IMR-90 (cell line): Measurements from ENCODE around the gene CCDC175. TPM values are rescaled to one million over a fixed set of nuclear protein-coding genes. Genes with fewer than 3 reads are reported as not detected.

ENCODE experiments used
- ATAC-seq: fragments of 200-7000 bp; cut with Tn5 transposase; 2 replicates; pipeline ENCODE4 v1.9.1; 2020; ENCODE audit warnings: low read depth, mild to moderate bottlenecking, moderate library complexity
- BruUV-seq: library from RNA; stranded (reverse); fragments of 400-500 nt; replicated peaks from 2 replicates; lab custom pipeline; 2021; lab: Mats Ljungman, UMichigan
- CTCF ChIA-PET: fragments of 300-600 bp; formaldehyde crosslinking; extraction: SDS; loops from one replicate; lab custom pipeline; 2021; ENCODE audit warnings: antibody characterized with exemption; lab: Yijun Ruan, JAX
- POLR2A ChIA-PET: fragments of 300-600 bp; sonication (Branson Sonifier 250); formaldehyde crosslinking; loops from one replicate; lab custom pipeline; 2022; ENCODE audit warnings: antibody characterized with exemption; ENCODE audit not compliant: unreplicated experiment; lab: Charles Lee
- DNase-seq: peaks from one replicate; pipeline ENCODE4 v3.0.0; 2013
- H2AFZ ChIP-seq: replicated peaks from 2 replicates; pipeline ENCODE3; 2013; ENCODE audit warnings: low read length, mild to moderate bottlenecking; ENCODE audit not compliant: poor library complexity
- H2AK5ac ChIP-seq: 2 replicates; pipeline ENCODE4 v1.6.1; 2013; ENCODE audit warnings: low read depth, low read length, inconsistent platforms
- H2AK9ac ChIP-seq: replicated peaks from 2 replicates; pipeline ENCODE3; 2013; ENCODE audit warnings: mild to moderate bottlenecking, low read depth, low read length, moderate library complexity; ENCODE audit not compliant: poor library complexity
- H2BK120ac ChIP-seq: 2 replicates; pipeline ENCODE4 v1.6.1; 2013; ENCODE audit warnings: low read depth, low read length, inconsistent platforms
- H2BK15ac ChIP-seq: 3 replicates; pipeline ENCODE4 v1.6.1; 2013; ENCODE audit warnings: low read depth, low read length, inconsistent platforms
- H2BK20ac ChIP-seq: 2 replicates; pipeline ENCODE4 v1.6.1; 2013; ENCODE audit warnings: low read depth, mild to moderate bottlenecking, inconsistent platforms, low read length, moderate library complexity
- H2BK5ac ChIP-seq: 2 replicates; pipeline ENCODE4 v1.6.1; 2013; ENCODE audit warnings: mild to moderate bottlenecking, low read depth, low read length, inconsistent platforms; ENCODE audit not compliant: poor library complexity, severe bottlenecking
- H3K14ac ChIP-seq: replicated peaks from 2 replicates; pipeline ENCODE4 v1.6.1; 2013; ENCODE audit warnings: low read depth, low read length, inconsistent platforms
- H3K18ac ChIP-seq: 2 replicates; pipeline ENCODE4 v1.6.1; 2013; ENCODE audit warnings: low read depth, low read length, control low read depth
- H3K23ac ChIP-seq: 2 replicates; pipeline ENCODE4 v1.6.1; 2013; ENCODE audit warnings: low read depth, low read length, inconsistent platforms
- H3K27ac ChIP-seq: 2 replicates; pipeline ENCODE4 v1.5.1; 2013; ENCODE audit warnings: mild to moderate bottlenecking, control low read depth, low read length; ENCODE audit not compliant: insufficient read depth
- H3K27me3 ChIP-seq: 2 replicates; pipeline ENCODE4 v1.6.1; 2013; ENCODE audit warnings: low read length; ENCODE audit not compliant: control insufficient read depth, insufficient read depth
- H3K36me3 ChIP-seq: 2 replicates; pipeline ENCODE4 v1.6.1; 2013; ENCODE audit warnings: low read length, mixed read lengths; ENCODE audit not compliant: control insufficient read depth, insufficient read depth
- H3K4ac ChIP-seq: 2 replicates; pipeline ENCODE4 v1.6.1; 2013; ENCODE audit warnings: low read depth, low read length, inconsistent platforms
- H3K4me1 ChIP-seq: 2 replicates; pipeline ENCODE4 v1.6.1; 2013; ENCODE audit warnings: low read length, mixed read lengths; ENCODE audit not compliant: control insufficient read depth, insufficient read depth
- H3K4me2 ChIP-seq: 2 replicates; pipeline ENCODE4 v1.6.1; 2013; ENCODE audit warnings: low read depth, mild to moderate bottlenecking, control low read depth, low read length, moderate library complexity
- H3K4me3 ChIP-seq: 2 replicates; pipeline ENCODE4 v1.5.1; 2013; ENCODE audit warnings: low read depth, mild to moderate bottlenecking, control low read depth, low read length, moderate library complexity; ENCODE audit not compliant: insufficient read depth
- H3K56ac ChIP-seq: 2 replicates; pipeline ENCODE4 v1.6.1; 2013; ENCODE audit warnings: low read length, inconsistent platforms; ENCODE audit not compliant: insufficient read depth; ENCODE audit errors: extremely low read depth
- H3K79me1 ChIP-seq, 2 experiments: 2 replicates each; pipeline ENCODE4 v1.6.1; 2013; ENCODE audit warnings: low read length in 2 of 2, inconsistent platforms in 1 of 2, low read depth in 1 of 2
- H3K9ac ChIP-seq: 2 replicates; pipeline ENCODE4 v1.6.1; 2013; ENCODE audit warnings: low read depth, low read length, control low read depth
- H3K9me1 ChIP-seq: 2 replicates; pipeline ENCODE4 v1.6.1; 2013; ENCODE audit warnings: low read length, inconsistent platforms; ENCODE audit not compliant: insufficient read depth
- H3K9me3 ChIP-seq: 2 replicates; pipeline ENCODE4 v1.6.1; 2013; ENCODE audit warnings: low read length; ENCODE audit not compliant: control insufficient read depth, insufficient read depth
- H4K20me1 ChIP-seq: 2 replicates; pipeline ENCODE4 v1.6.1; 2013; ENCODE audit warnings: low read length, inconsistent platforms; ENCODE audit not compliant: insufficient read depth
- H4K5ac ChIP-seq: 2 replicates; pipeline ENCODE4 v1.6.1; 2013; ENCODE audit warnings: mild to moderate bottlenecking, low read depth, low read length, control low read depth
- H4K8ac ChIP-seq, 2 experiments: 2 replicates each; pipeline ENCODE4 v1.6.1; 2013; ENCODE audit warnings: low read depth in 2 of 2, low read length in 2 of 2, control low read depth in 1 of 2, inconsistent platforms in 1 of 2
- H4K91ac ChIP-seq: 2 replicates; pipeline ENCODE4 v1.6.1; 2013; ENCODE audit warnings: low read depth, low read length, inconsistent platforms; ENCODE audit not compliant: insufficient read depth
- MAZ ChIP-seq: IDR thresholded peaks from 2 replicates; pipeline ENCODE4 v1.6.1; 2012; ENCODE audit warnings: low read depth, mild to moderate bottlenecking, low read length, improper control_type of control experiment, moderate library complexity, borderline replicate concordance
- MXI1 ChIP-seq: IDR thresholded peaks from 2 replicates; pipeline ENCODE4 v1.6.1; 2012; ENCODE audit warnings: low read depth, mild to moderate bottlenecking, low read length, moderate library complexity, borderline replicate concordance
- POLR2A ChIP-seq: IDR thresholded peaks from 2 replicates; pipeline ENCODE4 v1.6.1; 2012; ENCODE audit warnings: mild to moderate bottlenecking, low read depth, low read length
- RFX5 ChIP-seq: IDR thresholded peaks from 2 replicates; pipeline ENCODE4 v1.8.0; 2012; ENCODE audit warnings: low read depth, mild to moderate bottlenecking, low read length, moderate library complexity
- WGBS, 2 experiments: methylation state at CpG; one replicate each; pipeline versions ENCODE4 v1.1.5 to v1.1.7; 2013; ENCODE audit warnings: missing lambda C conversion rate in 2 of 2; ENCODE audit not compliant: insufficient read length in 1 of 2; ENCODE audit errors: extremely low coverage in 2 of 2; 5-methylcytosine and 5-hydroxymethylcytosine counted together
- dilution Hi-C: fragments of 300-500 bp; cut with HindIII; formaldehyde crosslinking; loops from one replicate; pipeline ENCODE4 v1.14.3; 2018; ENCODE audit warnings: low sequenced_read_pairs; ENCODE audit not compliant: unreplicated experiment
- in situ Hi-C: fragments of 300-500 bp; cut with MboI; formaldehyde crosslinking; loops from 3 replicates; pipeline ENCODE4 v1.14.3; 2019; ENCODE audit warnings: low sequenced_read_pairs, inconsistent platforms, mixed read lengths
- intact Hi-C: fragments of 100-400 bp; cut with micrococcal nuclease; formaldehyde crosslinking; loops from 2 replicates; pipeline ENCODE4 v1.10.0; 2022
- polyA plus RNA-seq, 3 experiments: library from polyadenylated mRNA; depleted of rRNA; stranded (reverse); fragments of >200 nt; gene quantifications; 2 replicates each; pipeline ENCODE4 v1.2.3, GENCODE V29; 2012; ENCODE audit warnings: low replicate concordance in 1 of 3
- total RNA-seq: library from RNA; depleted of rRNA; stranded (reverse); fragments of >200 nt; gene quantifications from 2 replicates; pipeline ENCODE4 v1.2.3, GENCODE V29; 2012

CCDC175 gene
- total and polyA plus RNA-seq, 2 of the 4 experiments (the other 2 are of a cell fraction): not detected

- H3K56ac ChIP-seq: no peak overlapping the region
- H3K36me3 ChIP-seq: no peaks in the 10 kb centered on the region
- no peak overlapping the region for H4K5ac ChIP-seq
- no peak overlapping the region for H2AK9ac ChIP-seq
- H3K9me3 ChIP-seq: no peaks in the 10 kb centered on the region
- H3K9ac ChIP-seq: no peak overlapping the region
- no peaks in the 10 kb centered on the region for H3K9me1 ChIP-seq
- H3K79me1 ChIP-seq: no peaks in the 10 kb centered on the region
- H2AFZ ChIP-seq: no peak overlapping the region
- no peak overlapping the region for H3K4me2 ChIP-seq
- H4K8ac ChIP-seq: no peak overlapping the region
- no peaks in the 10 kb centered on the region; the same call in 1 of the 2 replicates for H3K27me3 ChIP-seq
- no peaks in the 10 kb centered on the region for H3K4me1 ChIP-seq
- no peak overlapping the region for H3K4ac ChIP-seq
- no peak overlapping the region for H3K18ac ChIP-seq
- TF ChIP-seq MXI1: no peak
- no peak for TF ChIP-seq RFX5
- no peak for TF ChIP-seq POLR2A
- no peak for TF ChIP-seq MAZ
- no CpG with 5 or more reads among the region's 2 CpGs for WGBS, 2 experiments
- no peak for ATAC-seq
- ChIA-PET CTCF (interaction anchor here (0.6 kb wide), 1 partner anchor 150 kb away, joined by 3 read pairs; no protein-coding TSS in a partner anchor), POLR2A (no interaction called here)
- intact Hi-C loops: no loop called here
- in situ Hi-C loops: no loop called here
- no peak overlapping the region for H2AK5ac ChIP-seq
- H2BK5ac ChIP-seq: no peak overlapping the region
- dilution Hi-C loops: no loop called here
- H3K27ac ChIP-seq: no peak overlapping the region
- no peak overlapping the region for H3K14ac ChIP-seq
- H3K23ac ChIP-seq: no peak overlapping the region
- no peaks in the 10 kb centered on the region for H4K20me1 ChIP-seq
- H2BK20ac ChIP-seq: no peak overlapping the region
- no peak for DNase-seq
- no peak overlapping the region for H3K4me3 ChIP-seq
- no TSS peak for BruUV-seq
- H2BK120ac ChIP-seq: no peak overlapping the region
- H2BK15ac ChIP-seq: no peak overlapping the region
- no peak overlapping the region for H4K91ac ChIP-seq
Measured at GRCh38 chr14:59622631-59623030, 46.0 kb upstream of the CCDC175 start.
